Activated T-helper 9 cell treated with anti-CD3 and anti-CD28 coated beads, Interleukin-2, amount 50 U/mL, for 16 hours (primary cell): ENCODE data around the gene ACVR1C.
A peak's percentile ranks its signal among the peaks of the same experiment; 100 is the strongest.

ENCODE experiments used
- DNase-seq: peaks from one replicate; pipeline ENCODE4 v3.0.0-alpha.2; 2020; ENCODE audit warnings: low read depth

Gene ACVR1C

GRCh38 chr2:157628477-157629415 is at the start of gene ACVR1C:
TSS of gene ACVR1C (minus strand) at chr2:157628864. CDS start at chr2:157628644, 220 bp downstream.
- peak; percentile 59 for DNase-seq

GRCh38 chr2:157677941-157678340 is 49.3 kb upstream of the ACVR1C start:
- no peak for DNase-seq

- no peak for DNase-seq
Observed at GRCh38 chr2:157672129-157672528, 43.5 kb upstream of the ACVR1C start.

GRCh38 chr2:157662401-157662800 is 33.7 kb upstream of the ACVR1C start:
- no peak for DNase-seq

- DNase-seq, result no peak
Observed at GRCh38 chr2:157661776-157662175, 33.1 kb upstream of the ACVR1C start.

DNA sequence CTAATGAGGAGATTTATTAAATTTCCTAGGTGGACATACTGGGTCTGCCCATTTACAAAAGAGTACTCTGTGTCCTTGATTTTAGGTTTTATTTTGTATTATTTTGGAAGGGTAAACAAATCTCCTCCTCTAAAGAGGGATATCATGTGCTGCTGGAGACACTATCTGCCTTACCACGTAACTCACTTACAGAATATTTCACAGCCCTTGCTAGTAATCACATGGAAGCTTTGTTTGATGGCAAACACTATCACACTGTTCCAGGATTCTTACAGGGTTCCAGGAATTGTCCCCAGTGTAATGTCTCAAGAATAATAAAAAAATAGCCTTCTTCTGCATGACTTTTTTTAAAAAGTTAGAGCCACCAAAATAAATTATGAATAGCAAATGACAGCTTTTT is 29.2 kb upstream of the ACVR1C start:
- DNase-seq, result no peak

DNA sequence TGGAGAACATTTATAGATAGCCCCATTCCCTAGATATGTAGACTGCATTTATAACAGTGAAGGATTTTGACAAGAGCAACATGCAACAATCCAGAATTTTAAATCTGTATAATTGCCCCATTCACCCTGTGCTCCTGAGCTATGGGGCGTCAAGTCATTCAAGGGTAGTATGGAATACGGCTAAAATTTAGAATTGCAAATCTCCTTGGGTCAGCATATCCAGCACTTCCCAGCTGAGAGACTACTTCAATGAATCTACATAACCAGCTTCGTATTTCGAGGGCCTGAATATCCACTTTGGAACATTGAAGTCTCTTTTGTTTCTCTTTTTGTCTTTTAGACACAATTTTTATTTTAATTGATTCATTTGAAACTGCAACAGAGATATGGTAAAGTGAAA is 28.4 kb upstream of the ACVR1C start:
- no peak for DNase-seq

GRCh38 chr2:157644776-157645175 is 16.1 kb upstream of the ACVR1C start:
- no peak for DNase-seq

- no peak for DNase-seq
Observed at GRCh38 chr2:157631861-157632260, 3.2 kb upstream of the ACVR1C start.

- peak; percentile 26 for DNase-seq
Observed at GRCh38 chr2:157627594-157628476, 829 bp downstream of the ACVR1C start.

DNA sequence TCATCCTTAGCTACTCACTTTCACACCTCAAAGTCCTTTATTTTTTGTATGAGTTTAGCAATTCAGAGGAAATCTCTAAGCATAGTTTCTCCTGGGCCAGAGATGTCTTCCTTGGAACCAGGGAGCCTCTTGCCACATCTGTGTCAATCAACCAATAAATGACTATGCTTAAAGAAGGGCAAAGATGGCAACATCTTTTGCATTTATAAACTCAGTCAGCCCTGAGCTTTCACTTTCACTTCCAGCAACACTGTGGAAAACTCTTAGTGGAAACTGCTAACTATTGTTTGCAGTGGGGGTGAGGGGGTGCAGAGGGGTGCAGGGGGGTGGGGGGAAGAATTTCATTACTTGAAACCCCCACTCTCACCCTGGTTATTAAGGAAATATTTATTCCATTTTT is 3.4 kb downstream of the ACVR1C start:
- no peak for DNase-seq

GRCh38 chr2:157620956-157621355 is 7.7 kb downstream of the ACVR1C start:
- no peak for DNase-seq

DNA sequence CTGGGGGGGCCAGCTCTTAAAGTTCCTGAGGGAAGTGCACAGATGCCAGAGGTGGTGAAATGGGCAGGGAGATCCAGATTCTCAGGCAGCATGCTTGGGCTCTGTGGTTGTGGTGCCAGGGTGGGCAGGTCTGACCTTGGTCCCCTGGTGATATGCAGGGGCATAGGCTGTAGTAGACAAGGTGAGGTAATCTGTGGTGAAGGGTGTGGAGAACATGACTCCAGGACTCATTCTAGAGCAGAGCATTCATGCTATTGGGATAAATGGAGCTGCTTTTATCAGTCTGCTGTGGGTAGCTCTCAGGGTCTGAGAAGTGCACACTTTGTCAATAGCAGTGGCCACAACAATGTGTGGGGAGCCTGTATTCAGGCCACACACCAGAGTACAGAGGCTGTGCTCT is 16.9 kb downstream of the ACVR1C start:
- DNase-seq, result no peak

GRCh38 chr2:157611110-157611509 is 17.6 kb downstream of the ACVR1C start:
- no peak for DNase-seq

DNA sequence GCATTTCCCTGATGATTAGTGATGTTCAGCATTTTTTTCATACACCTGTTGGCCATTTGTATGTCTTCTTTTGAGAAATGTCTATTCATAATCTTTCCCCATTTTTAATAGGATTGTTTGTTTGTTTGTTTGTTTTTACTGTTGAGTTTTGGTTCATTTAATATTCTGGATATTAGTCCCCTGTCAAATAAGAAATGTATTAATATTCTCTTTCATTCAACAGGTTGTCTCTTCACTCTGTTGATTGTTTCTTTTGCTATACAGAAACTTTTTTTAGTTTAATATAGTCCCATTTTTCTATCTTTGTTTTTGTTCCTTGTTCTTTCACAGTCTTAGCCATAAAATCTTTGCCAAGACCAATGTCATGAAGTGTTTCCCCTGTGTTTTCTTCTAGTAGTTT is 22.1 kb downstream of the ACVR1C start:
- DNase-seq, result no peak

GRCh38 chr2:157603198-157603597 is 25.5 kb downstream of the ACVR1C start:
- DNase-seq, result no peak

DNA sequence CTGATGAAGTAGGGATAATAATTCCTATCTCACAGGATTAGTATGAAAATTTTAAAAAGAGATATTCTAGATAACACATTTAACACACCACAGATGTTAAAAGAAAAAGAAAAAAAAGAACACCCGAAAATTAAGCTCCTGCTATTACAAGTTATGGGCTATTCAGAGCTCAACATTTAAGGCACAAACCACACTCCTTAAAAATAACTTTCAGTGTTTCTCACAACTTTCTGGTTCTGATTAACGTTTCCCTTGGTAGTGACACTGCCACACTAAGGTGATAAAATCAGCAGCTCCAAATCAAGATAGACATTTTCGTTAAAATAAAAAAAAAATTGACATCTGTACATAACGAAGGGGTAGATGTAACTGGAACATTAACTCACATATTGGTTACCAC is 26.9 kb downstream of the ACVR1C start:
- no peak for DNase-seq

- DNase-seq, result peak; percentile 31
Observed at GRCh38 chr2:157596992-157597681, 31.5 kb downstream of the ACVR1C start.

DNA sequence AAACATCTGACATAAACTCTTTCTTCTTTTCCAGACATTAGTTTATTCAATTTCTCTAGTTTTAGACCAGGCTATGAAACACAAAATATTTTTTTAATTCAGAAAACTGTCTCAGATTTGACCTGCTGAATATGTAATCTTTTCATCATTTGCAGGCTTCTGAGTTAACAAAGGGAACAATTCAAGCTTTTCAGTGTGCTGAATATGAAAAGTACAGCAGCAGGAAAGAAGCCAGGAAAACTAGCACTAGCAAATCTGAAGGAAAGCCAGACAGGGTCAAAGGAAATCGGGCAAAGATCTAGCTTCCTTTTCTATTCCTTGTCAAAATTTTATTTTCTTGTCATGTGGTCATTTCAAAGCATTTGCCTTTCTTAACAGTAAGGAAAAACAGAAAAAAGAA is 35.3 kb downstream of the ACVR1C start:
- DNase-seq, result no peak

DNA sequence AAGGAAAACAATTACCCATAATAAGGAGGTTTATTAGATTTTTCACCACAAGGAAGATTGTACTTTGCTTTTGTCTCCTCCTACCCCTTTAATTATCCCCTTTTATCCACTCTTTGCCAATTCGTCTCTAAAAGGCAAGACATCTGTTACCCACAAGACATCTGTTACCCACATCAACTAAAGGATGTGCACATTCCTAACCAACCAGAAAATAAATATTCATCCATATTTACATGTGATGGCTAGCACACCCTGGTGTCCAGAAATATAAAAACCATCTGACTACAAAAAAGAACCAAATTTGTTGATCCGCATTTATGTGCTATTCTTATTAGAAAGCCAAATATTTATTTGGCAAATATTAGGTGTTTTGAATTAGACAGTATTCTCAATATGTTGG is 35.7 kb downstream of the ACVR1C start:
- no peak for DNase-seq

GRCh38 chr2:157592374-157592773 is 36.3 kb downstream of the ACVR1C start:
- no peak for DNase-seq

- no peak for DNase-seq
Observed at GRCh38 chr2:157587576-157587975, 41.1 kb downstream of the ACVR1C start.
